SK-N-SH treated with all-trans-retinoic acid at 6 μM for 48 hours (cell line): ENCODE results near the gene PMPCA.

Experiments used
- ARNTL ChIP-seq: fragments of 450-650 bp; formaldehyde crosslinking; IDR thresholded peaks from 2 replicates; pipeline ENCODE4 v1.5.0; 2020; ENCODE audit warnings: low read depth, mild to moderate bottlenecking, moderate library complexity, borderline replicate concordance
- CSDC2 ChIP-seq: fragments of 250-450 bp; sonication (Bioruptor Pico); IDR thresholded peaks from 2 replicates; pipeline ENCODE4 v1.5.0; 2020; ENCODE audit warnings: mild to moderate bottlenecking, moderate library complexity
- ESRRG ChIP-seq: fragments of 250-450 bp; sonication (Bioruptor Pico); IDR thresholded peaks from 2 replicates; pipeline ENCODE4 v1.6.1; 2021; ENCODE audit warnings: mild to moderate bottlenecking
- ISL1 ChIP-seq: fragments of 250-450 bp; sonication (Bioruptor Pico); IDR thresholded peaks from 2 replicates; pipeline ENCODE4 v2.1.2; 2022; ENCODE audit warnings: mild to moderate bottlenecking, moderate library complexity
- RARB ChIP-seq: fragments of 250-450 bp; sonication (Bioruptor Pico); IDR thresholded peaks from 2 replicates; pipeline ENCODE4 v1.8.0; 2021; ENCODE audit warnings: mild to moderate bottlenecking, moderate library complexity
- ZFP3 ChIP-seq: fragments of 250-450 bp; sonication (Bioruptor Pico); IDR thresholded peaks from 2 replicates; pipeline ENCODE4 v1.5.0; 2020; ENCODE audit warnings: mild to moderate bottlenecking, moderate library complexity
- TF ChIP-seq, protein P1 (sequence below): fragments of 250-450 bp; sonication (Bioruptor Pico); IDR thresholded peaks from 2 replicates; pipeline ENCODE4 v1.8.0; 2020; ENCODE audit warnings: mild to moderate bottlenecking, moderate library complexity, borderline replicate concordance
- TF ChIP-seq, protein P2 (sequence below): fragments of 250-450 bp; sonication (Bioruptor Pico); IDR thresholded peaks from 2 replicates; pipeline ENCODE4 v1.5.0; 2020; ENCODE audit warnings: mild to moderate bottlenecking, moderate library complexity

DNA sequence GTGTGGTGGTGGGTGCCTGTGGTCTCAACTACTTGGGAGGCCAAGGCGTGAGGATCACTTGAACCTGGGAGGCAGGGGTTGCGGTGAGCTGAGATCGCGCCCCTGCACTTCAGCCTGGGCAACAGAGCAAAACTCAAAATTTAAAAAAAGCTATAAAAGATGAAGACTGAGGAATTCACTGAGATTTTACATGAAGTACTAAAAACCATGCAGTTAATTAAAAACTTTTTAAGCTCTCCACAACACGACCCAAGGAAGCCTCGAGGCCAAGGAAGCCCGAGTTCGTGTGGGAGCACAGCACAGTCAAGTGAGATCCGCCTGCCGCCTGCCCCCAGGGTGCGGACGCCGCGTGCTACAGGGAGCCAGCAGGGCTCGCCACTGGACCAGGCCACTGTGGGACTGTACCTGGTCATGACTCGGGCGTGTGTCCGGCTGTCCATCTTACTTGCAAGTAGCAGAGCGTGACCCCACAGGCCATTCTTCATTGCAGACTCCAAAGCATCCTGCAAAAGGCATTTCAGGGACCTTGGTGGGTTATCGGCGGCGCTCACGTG lies 50.4 kb downstream of the PMPCA start:
- TF ChIP-seq CSDC2 (CRISPR knock-in tag), result no peak
- no peak for TF ChIP-seq RARB (CRISPR knock-in tag)
- TF ChIP-seq, protein P1, sequence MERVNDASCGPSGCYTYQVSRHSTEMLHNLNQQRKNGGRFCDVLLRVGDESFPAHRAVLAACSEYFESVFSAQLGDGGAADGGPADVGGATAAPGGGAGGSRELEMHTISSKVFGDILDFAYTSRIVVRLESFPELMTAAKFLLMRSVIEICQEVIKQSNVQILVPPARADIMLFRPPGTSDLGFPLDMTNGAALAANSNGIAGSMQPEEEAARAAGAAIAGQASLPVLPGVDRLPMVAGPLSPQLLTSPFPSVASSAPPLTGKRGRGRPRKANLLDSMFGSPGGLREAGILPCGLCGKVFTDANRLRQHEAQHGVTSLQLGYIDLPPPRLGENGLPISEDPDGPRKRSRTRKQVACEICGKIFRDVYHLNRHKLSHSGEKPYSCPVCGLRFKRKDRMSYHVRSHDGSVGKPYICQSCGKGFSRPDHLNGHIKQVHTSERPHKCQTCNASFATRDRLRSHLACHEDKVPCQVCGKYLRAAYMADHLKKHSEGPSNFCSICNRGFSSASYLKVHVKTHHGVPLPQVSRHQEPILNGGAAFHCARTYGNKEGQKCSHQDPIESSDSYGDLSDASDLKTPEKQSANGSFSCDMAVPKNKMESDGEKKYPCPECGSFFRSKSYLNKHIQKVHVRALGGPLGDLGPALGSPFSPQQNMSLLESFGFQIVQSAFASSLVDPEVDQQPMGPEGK, result no peak
- TF ChIP-seq ARNTL (CRISPR knock-in tag), result no peak
- no peak for TF ChIP-seq ZFP3 (CRISPR knock-in tag)
- TF ChIP-seq, protein P2, sequence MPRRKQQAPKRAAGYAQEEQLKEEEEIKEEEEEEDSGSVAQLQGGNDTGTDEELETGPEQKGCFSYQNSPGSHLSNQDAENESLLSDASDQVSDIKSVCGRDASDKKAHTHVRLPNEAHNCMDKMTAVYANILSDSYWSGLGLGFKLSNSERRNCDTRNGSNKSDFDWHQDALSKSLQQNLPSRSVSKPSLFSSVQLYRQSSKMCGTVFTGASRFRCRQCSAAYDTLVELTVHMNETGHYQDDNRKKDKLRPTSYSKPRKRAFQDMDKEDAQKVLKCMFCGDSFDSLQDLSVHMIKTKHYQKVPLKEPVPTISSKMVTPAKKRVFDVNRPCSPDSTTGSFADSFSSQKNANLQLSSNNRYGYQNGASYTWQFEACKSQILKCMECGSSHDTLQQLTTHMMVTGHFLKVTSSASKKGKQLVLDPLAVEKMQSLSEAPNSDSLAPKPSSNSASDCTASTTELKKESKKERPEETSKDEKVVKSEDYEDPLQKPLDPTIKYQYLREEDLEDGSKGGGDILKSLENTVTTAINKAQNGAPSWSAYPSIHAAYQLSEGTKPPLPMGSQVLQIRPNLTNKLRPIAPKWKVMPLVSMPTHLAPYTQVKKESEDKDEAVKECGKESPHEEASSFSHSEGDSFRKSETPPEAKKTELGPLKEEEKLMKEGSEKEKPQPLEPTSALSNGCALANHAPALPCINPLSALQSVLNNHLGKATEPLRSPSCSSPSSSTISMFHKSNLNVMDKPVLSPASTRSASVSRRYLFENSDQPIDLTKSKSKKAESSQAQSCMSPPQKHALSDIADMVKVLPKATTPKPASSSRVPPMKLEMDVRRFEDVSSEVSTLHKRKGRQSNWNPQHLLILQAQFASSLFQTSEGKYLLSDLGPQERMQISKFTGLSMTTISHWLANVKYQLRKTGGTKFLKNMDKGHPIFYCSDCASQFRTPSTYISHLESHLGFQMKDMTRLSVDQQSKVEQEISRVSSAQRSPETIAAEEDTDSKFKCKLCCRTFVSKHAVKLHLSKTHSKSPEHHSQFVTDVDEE (CRISPR knock-in tag), result no peak
- no peak for TF ChIP-seq ESRRG (CRISPR knock-in tag)
- TF ChIP-seq ISL1 (CRISPR knock-in tag), result no peak
